Tibial artery (tissue), 4 donors: ENCODE data around the gene SDF4.

Experiments used
- DNase-seq, 2 donors: peaks; one replicate each; pipeline ENCODE4 v3.0.0-alpha.2; 2019
- H3K27ac ChIP-seq, 2 donors: fragments of 200-600 bp; sonication (generic) in 1 of 2; 1 replicate in 1 of 2; 2 replicates in 1 of 2; pipeline ENCODE4 v1.5.1; 2018 to 2019; ENCODE audit warnings: mild to moderate bottlenecking in 1 of 2
- H3K27me3 ChIP-seq, 2 donors: fragments of 200-600 bp; sonication (generic) in 1 of 2; one replicate each; pipeline versions ENCODE4 v1.5.1 to v1.6.0; 2016 to 2019
- H3K36me3 ChIP-seq, 3 donors: fragments of 200-600 bp; sonication (generic) in 2 of 3; one replicate each; pipeline ENCODE4 v1.5.1; 2016 to 2019; ENCODE audit warnings: mild to moderate bottlenecking in 2 of 3
- H3K4me1 ChIP-seq, 4 donors: fragments of 200-600 bp; sonication (generic) in 2 of 4; 1 replicate in 3 of 4; 2 replicates in 1 of 4; pipeline ENCODE4 v1.5.1; 2016 to 2019
- H3K4me3 ChIP-seq, 2 donors: fragments of 200-600 bp; sonication (generic) in 1 of 2; 1 replicate in 1 of 2; 2 replicates in 1 of 2; pipeline ENCODE4 v1.5.1; 2018 to 2019; ENCODE audit warnings: mild to moderate bottlenecking in 2 of 2
- H3K9me3 ChIP-seq, 3 donors: fragments of 200-600 bp; sonication (generic) in 1 of 3; one replicate each; pipeline ENCODE4 v1.5.1; 2016 to 2019
- CTCF ChIP-seq, 2 experiments: fragments of 200-600 bp in 1 of 2; fragments of 450-650 bp in 1 of 2; IDR thresholded peaks; one replicate each; pipeline ENCODE4 v1.5.1; 2017 to 2019; ENCODE audit warnings: antibody characterized with exemption in 2 of 2, mild to moderate bottlenecking in 1 of 2, moderate library complexity in 1 of 2
- intact Hi-C: fragments of 100-400 bp; cut with DNase I; formaldehyde crosslinking; loops from one replicate; pipeline ENCODE4 v1.15.0; 2023; ENCODE audit warnings: low total_unique reads

SDF4 gene

DNA sequence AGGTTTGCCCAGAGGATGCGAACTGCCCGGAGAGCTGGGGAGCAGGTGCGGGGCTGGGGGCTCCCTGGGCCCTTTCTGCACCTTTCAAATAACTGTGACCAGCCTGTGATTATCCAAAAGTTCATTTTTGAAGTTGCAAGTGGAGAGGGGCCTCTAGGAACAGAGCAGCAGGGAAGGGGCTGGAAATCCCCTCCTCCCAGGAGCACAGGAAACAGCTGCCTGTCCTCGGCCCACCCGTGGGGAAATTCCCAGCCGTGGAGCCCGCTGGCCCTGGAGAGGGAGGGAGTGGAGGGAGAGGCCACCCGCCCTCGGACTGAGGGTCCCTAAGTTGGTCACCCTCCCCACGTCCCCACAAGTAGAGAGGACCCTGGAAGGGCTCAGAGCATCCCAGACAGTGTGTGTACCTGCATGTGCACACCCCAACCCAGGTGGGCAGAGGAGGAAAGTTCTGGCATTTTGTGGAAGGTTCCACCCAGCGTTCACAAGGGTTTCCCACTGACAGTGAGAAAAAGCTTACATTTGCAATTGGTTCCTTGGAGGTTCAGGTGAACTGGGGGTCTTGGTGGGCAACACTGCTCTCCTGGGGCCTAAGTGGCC, 16.6 kb downstream of the SDF4 start:
- H3K9me3 ChIP-seq, result no peaks in the 10 kb centered on the region
- no peak for DNase-seq
- no peaks in the 10 kb centered on the region for H3K4me1 ChIP-seq
- intact Hi-C loops, result no loop called here
- TF ChIP-seq CTCF (IDR thresholded peaks at IDR 0.05), result no peak
- H3K27me3 ChIP-seq, result peaks cover 0 to 2% of the 10 kb centered on the region in 2 donors
- H3K4me3 ChIP-seq, result no peak overlapping the region
- peaks cover 23 to 49% (median 40%) of the 10 kb centered on the region in 3 donors for H3K36me3 ChIP-seq
- H3K27ac ChIP-seq, result no peak overlapping the region

DNA sequence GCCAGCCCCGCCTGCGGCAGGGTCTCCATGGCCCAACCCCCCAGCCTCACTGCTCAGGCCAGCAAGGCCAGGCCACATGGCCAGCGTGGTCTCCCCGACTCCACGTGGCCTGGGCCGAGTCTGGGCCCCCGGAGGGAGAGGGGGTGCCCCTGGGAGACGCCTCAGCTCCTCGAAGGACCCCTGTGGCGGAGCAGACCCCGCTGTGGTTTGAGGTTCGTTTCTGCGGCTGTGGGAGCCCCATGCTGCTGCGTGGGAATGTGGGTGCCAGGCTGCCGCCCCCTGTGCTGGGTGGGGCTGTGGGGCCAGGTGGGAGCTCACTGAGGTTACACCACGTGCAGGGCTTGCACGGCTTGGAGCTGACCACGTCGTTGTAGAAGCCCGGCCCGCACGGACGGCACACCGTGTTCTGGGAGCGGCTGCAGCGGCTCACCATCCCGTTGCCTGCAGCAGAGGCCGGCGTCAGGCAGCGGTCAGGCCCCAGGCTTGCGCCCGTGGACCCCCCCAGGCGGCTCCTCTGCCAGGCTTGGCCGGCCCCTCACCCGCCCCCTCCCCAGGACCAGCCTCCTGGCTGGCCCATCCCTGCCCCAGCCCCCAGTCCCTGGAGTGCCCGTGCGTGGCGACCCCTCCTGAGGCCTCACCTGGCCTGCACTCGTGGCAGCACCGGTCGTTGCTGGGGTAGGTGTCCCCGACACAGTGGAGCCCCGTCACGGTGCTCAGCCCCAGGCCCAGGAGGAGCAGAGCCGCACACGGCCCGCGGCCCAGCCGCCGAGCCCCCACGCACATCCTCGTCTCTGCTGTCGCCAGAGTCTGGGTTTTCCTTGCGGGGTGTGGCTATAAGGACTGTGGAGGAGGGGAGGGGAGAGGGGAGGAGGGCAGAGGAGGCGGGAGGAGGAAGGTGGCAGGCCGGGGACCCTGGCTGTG, 18.2 kb downstream of the SDF4 start, which contains the start of gene TNFRSF4:
TSS of gene TNFRSF4 (minus strand) at position 809 of the 921 bp plus-strand sequence. CDS start at position 783, 26 bp downstream.
- Histone ChIP-seq H3K27me3 (peaks cover 0 to 8% of the 10 kb centered on the region in 2 donors), H3K4me1 (peaks cover 0 to 4% (median 2%) of the 10 kb centered on the region in 4 donors), H3K36me3 (peaks cover 20 to 33% (median 26%) of the 10 kb centered on the region in 3 donors), H3K9me3 (no peaks in the 10 kb centered on the region), H3K4me3 (no peak within 1 kb of the TSS), H3K27ac (no peak within 1 kb of the TSS)
- DNase-seq, result no peak
- intact Hi-C loops, result no loop called here
- TF ChIP-seq CTCF (IDR thresholded peaks at IDR 0.05), result no peak

GRCh38 chr1:1212780-1213344, 18.9 kb downstream of the SDF4 start:
- Histone ChIP-seq H3K4me3 (no peak overlapping the region), H3K36me3 (peaks cover 12 to 26% (median 18%) of the 10 kb centered on the region in 3 donors), H3K27ac (no peak overlapping the region), H3K27me3 (peaks cover 0 to 14% of the 10 kb centered on the region in 2 donors), H3K9me3 (no peaks in the 10 kb centered on the region), H3K4me1 (peaks cover 0 to 11% (median 9%) of the 10 kb centered on the region in 4 donors)
- no peak for TF ChIP-seq CTCF (IDR thresholded peaks at IDR 0.05)
- intact Hi-C loops, result no loop called here
- no peak for DNase-seq

GRCh38 chr1:1211541-1212441, 20.0 kb downstream of the SDF4 start:
- no peak overlapping the region for H3K27ac ChIP-seq
- H3K36me3 ChIP-seq, result peaks cover 3 to 15% (median 8%) of the 10 kb centered on the region in 3 donors
- intact Hi-C loops, result no loop called here
- no peak overlapping the region for H3K4me3 ChIP-seq
- H3K9me3 ChIP-seq, result no peaks in the 10 kb centered on the region
- no peak for DNase-seq
- peaks cover 0 to 19% (median 11%) of the 10 kb centered on the region in 4 donors for H3K4me1 ChIP-seq
- TF ChIP-seq CTCF (IDR thresholded peaks at IDR 0.05), result no peak
- peaks cover 0 to 25% of the 10 kb centered on the region in 2 donors for H3K27me3 ChIP-seq
